GM19035 (cell line): Measurements from ENCODE around the gene SLC25A15.

ENCODE experiments used
- ATAC-seq: cut with Tn5 transposase; IDR thresholded peaks from one replicate; pipeline ENCODE4 v1.9.1; 2021; ENCODE audit not compliant: unreplicated experiment

The SLC25A15 gene

DNA sequence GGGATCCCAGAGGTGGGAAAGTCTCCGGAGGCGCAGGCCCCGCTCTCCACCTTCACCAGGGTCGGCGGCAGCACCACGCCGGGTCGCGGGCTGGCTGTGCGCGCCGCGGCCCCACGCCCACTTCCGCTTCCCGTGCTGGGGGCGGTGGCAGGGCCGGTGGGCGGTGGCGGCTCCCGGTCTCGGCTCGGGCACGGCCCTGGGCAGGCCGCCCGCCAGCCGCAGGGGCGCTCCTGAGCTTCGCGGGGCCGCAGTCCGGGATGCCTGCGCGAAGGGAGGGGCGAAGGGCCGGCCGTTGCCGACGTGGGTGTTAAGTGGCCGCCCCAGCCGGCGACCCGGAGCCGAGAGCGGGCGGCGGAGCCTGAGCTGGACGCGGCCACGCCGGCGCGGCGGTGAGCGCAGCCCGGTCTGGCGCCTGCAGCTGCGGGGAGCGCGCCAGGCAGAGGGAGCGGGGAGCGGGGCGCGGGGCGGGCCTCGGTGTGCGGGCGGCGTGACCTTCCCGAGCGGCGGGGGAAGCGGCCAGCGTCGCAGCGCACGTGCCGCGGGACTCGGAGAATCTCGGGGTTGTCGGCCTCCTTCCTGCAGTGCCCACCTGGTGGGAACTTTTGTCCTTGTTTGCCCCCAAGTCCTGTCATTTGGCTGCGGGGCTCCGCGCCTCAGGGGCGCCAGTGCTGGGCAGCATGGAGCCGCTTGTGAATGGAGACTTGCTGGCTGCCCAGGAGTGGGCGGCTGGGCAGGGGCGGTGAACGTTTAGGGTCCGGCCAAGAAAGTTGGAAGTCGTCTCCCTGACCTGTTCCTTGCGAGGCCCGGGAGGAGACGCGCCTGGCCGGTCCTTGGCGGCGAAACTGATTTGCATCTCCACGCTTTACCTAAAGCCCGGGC lies at the start of gene SLC25A15:
TSS of gene SLC25A15 (plus strand) at position 337 of the 879 bp plus-strand sequence. CDS start 3,616 bp downstream, outside the sequence.
- peak; percentile 89 for ATAC-seq

DNA sequence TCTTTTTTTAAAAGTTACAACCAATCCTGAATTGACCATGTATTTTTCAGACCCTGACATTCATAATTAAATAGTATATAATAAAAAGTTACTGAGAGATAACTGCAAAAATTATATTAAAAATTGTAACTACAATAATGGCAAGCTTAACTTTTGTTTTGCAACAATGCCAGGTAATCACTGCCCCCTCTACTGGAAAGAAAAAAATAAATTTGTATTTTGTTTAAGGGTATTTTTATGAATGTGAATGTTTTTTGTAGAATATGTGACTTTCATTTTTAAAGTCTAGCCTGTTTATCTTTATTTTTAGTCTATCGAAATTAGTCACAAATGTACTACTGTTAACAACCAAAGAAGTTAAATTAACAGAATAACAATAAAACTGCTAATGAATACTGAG lies 40.1 kb upstream of the SLC25A15 start:
- ATAC-seq: no peak

DNA sequence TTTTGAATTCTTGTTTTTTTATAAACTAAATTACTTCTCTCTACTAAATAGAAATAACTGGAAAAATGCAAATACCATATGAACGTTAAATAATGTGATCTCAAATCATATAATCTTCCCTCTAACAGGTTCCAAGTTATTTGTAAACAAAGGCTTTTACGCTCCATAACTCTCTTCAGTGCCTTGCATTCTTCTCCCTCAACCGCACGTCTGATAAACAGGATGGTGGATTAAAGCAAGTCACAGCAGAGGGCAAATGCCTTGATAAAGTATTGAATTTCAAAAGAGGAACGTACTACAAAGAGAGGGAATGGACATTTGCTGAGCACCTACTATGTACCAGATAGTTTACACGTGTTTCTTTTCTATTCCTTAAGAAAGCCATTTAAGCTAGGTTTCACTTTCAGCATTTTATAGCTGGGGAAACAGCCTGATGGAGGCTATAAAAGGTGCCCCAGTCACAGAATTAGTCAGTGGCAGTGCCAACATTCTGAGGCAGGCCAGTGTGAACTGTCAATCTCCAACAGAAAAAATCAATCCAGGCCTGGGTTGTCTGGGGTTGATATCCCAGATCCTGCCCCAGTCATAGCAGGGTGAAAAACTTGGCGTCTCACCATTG lies 34.2 kb upstream of the SLC25A15 start:
- ATAC-seq: no peak

DNA sequence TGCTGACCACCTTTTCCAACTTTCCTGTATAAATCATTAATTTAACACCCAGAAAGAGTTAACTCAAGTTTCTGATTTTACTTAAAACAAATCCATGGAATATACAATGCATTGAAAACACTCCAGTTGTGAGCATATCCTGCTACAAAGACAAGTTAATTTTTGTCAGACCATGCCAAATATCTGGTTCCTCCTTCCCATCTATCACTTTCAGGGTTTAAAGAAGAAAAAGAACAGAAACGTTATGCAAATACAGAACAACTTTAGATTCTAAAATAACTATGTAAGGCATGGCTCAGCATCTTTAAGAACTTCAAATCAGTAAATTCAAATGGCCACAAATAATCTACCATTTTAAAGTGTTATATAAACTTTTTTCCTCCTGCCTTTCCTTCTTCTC lies 33.4 kb upstream of the SLC25A15 start:
- peak; percentile 49 for ATAC-seq

DNA sequence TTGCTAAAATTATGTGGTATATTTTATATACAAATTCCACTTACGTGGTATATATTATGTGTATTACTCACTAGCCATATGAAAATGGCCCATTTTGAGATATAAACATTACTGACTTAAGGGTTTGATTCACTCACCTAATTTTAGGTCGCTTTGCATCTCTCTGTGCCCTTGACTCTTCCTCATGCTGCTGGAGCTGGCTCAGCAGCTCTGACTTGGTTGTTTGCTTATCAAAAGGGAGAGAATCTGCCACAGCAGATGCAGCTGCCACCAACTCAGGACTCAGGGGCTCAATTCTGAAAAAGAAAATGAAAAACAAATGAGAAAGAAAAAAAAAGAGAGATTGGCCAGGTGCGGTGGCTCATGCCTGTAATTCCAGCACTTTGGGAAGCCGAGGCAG lies 30.6 kb upstream of the SLC25A15 start:
- no peak for ATAC-seq

DNA sequence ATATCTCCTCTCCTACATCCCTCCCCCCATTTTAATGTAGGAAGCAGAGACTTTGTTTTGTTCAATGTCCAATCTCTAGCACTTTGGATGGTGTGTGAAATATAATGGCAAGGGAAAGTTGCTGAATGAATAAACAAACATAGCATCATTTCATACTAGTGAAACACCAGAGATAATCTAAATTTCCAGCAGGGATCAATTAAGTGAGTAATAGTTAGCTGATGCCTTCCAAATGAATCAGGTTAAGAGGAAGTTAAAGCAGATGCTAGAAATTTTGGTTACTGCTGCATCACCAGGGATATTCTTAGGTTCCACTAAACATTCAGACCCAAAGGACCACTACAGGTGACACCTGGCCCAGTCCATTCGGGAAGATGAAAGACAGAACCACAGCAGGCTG lies 26.6 kb upstream of the SLC25A15 start:
- no peak for ATAC-seq

DNA sequence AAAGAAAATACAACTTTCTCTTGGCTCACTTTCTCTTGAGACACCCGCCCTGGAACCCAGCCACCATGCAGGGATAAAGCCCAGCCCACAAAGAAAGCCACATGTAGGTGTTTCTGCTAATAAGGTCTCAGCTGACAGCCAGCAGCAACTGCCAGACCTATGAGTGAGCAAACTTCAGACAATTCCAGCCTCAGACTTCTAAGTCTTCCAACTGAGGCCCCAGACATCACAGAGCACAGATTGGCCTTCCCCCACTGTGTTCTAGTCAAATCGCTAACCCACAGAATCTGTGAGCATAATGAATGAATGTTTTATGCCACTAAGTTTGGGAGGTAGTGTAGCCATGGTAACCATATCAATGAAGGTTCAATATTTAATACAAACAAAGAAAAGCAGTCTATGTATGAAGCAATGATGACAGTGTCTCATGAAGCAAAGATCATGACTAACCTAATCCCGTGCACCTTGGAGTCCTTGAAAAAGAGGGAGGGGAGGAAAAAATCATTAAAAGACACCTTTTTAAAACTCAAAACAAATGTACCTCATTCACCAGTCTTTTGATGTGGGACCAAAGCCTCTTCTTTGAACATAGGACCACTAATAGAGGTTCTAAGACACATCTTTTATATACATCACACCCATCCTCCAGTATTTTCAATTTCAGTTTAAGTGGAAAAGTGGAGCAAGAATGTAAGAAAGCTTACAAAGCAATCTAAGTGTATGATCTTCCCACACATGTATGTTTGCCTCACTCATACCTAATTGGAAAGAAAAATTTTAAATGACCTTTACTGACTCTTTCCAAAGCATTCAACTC lies 24.6 kb upstream of the SLC25A15 start:
- no peak for ATAC-seq

DNA sequence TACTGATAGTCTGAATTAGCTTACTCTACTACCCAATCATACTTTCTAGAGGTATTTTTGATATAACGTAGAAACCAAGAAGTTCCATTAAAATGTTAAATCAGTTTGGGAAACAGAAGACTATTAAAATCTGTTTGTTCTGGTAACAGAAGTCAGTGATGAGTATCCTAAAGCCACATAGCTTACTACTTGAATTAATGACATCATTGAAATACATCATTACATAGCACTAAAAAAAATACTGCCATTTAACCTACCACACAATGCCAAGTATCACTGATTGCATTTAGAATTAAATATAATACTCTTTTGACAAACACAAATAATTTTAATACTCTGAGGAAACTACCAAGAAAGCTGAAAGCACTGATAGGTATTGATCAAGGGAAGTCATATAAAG lies 23.8 kb upstream of the SLC25A15 start:
- ATAC-seq: no peak

DNA sequence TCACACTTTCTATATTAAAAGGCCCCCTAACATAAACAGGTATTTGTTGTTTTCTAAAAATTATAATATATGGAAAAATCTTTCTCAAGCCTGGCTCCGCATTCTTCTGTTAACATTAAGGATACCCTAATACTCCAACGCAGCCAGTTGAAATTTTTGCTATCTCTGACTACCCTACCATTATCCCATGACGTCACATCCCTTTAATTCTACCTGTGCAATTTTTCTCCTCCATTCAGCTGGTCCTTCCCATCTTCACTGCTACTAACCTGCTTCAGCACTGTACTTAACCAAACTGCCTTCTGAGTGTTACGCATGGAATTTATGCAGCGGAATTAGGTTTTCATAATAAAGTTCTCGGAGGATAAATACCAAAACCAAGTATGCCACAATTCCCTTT lies 19.4 kb upstream of the SLC25A15 start:
- ATAC-seq: no peak

DNA sequence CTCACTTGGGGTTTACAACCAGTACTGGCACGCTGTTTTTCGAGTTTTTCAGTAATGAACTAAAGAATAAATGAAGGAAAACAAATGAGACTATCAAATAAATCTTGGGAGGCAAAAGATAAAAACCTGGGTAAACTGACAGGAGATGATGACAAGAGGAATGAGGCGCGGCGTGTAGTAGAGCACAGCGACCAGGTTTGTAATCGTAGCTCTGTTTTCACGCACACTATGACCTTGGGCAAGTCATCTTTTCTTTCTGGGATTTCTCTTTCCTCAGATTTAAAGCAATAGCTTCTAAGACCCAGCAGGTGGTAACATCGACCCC lies 18.8 kb upstream of the SLC25A15 start:
- ATAC-seq: no peak

DNA sequence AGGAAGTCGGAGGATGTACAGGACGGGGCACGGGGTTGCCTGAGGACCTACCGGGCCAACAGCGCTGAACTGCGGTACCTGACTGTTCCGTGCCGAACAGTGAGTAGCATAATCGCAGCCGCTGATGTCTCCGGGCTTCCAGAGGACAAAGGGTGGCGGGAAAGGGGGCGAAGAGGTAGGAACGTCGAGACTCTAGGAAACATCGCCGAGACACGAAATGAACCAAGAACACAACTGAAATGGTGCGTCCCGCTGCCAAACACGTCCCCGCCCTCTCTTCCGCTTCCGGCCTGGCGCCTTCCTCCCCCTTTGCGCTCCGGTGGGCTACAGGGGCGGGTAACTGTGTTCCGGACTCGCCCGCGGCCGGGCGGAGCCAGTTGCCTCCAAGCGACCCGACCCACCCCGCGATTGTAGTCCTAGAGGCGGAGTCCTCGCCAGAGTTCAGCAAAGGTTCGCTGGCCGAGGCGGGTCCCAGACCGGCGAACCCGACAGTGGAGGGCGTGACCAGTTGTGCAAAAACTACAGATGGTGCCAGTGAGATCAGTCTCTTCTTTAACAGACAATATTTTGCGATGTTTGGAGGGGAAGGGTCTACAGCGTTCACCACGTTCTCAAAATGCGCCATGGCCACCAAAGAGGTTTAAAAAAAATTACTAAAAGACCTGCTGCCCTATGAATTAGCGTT lies 18.3 kb upstream of the SLC25A15 start, which contains the start of gene MRPS31:
TSS of gene MRPS31 (minus strand) at position 257 of the 685 bp plus-strand sequence. CDS start at position 203, 54 bp downstream.
- ATAC-seq: peak; percentile 96

DNA sequence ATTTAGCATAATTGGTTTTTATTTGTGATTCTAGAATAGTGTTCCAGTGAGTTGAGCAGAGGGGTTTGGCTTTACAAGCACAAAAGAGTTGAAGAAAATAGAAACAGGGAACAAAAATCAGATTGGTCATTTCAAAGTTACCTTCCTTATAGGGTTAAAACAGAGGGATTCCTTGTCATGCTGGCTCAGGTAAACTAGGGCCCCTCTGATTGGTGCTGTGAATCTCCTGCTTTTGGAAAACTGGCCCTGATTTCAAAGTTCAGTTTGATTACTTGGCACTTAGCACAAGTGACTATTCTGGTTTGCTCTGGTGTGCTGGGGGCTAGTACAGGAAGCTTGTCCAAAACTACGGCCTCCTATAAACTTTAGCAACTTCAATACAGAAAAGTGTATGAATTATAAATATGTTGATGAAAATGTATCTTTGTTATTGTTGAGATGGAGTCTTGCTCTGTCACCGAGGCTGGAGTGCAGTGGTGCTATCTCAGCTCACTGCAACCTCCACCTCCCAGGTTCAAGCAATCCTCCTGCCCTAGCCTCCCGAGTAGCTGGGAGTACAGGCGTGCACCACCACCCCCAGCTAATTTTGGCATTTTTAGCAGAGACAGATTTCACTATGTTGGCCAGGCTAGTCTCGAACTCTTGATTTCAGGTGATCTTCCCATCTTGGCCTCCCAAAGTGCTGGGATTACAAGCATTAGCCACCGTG lies 16.5 kb upstream of the SLC25A15 start:
- ATAC-seq: no peak

DNA sequence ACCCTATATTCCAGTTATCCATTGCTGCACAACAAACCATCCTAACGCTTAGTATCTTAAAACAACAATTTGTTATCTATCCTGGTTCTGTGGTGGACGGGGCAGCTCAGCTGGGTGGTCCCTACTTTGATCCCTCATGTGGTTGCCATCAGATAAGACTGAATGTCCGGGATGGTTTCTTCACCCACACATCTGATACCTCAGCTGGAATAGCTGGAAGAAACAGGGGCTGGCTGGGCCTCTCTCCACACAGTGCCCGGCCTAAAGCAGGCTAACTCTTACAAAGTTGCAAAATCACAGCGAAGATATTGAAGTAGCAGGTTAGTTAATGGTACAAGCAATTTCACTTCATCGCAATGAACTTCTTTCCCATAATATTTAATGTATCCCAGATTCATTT lies 14.7 kb upstream of the SLC25A15 start:
- ATAC-seq: no peak

DNA sequence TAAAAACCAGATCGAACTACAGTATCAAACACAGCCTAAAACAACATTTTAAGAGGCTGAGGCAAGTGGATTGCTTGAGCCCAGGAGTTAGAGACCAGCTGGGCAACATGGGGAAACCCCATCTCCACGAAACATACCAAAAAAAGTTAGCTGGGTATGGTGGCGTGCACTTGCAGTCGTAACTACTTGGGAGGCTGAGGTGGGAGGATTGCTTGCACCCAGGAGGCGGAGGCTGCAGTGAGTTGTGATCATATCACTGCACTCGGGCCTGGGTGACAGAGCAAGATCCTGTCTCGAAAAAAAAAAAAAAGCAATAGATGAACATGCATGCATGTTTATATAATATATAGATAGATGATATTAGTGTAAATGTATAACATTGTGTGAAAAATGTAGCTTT lies 13.2 kb upstream of the SLC25A15 start:
- ATAC-seq: no peak

DNA sequence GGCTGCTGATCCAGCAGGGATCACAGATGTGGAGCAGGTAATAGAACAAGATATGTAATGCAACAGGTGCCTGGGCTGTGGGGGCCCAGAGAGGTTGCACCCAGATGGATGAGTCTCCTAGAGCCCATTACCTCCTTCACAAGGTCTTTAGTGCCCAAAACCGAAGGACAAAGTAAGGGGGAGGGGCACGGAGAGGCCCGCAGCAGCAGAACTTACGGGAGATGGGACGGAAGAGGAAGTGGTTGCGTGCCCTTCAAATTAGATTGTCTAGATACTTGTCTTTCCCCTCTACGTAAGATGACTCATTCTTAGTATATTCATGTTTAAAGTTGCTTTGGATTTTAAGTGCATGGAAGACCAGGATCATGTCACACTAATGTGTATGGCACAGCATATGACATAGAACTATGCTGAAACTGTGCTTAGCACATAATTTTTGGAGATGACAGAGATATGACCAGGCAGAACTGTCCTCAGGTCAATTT lies 12.7 kb upstream of the SLC25A15 start:
- ATAC-seq: peak; percentile 63

DNA sequence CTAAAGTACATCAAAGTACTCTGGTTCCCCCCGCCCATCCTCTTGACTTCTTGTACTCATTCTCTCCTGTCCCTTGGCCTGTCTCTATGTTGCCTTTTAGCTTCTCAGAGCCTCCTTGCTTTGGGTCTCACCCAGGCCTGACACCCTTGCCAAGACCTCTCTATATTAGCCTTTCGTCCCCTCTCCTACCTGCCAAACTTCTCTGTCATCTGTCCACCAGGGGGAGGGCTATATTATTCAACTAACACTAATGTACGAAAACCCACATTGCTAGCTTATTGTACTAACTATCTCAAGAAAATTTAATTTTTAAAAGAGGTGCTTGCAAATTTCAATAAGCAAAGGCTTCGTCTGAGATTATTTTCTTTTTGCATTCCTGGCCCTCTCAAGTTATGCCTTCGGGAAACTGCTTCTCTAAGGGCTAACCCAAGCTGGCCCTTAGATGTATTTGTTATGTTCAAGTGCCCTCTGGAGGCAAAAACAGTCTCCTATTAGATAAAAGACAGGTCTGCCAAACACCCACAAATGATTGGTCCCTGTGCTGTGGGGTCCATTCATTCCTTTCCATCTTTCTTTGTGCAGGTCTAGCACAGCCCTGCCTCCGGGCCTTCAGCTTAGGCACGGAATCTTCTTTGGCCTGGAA lies 12.1 kb upstream of the SLC25A15 start:
- peak; percentile 83 for ATAC-seq

DNA sequence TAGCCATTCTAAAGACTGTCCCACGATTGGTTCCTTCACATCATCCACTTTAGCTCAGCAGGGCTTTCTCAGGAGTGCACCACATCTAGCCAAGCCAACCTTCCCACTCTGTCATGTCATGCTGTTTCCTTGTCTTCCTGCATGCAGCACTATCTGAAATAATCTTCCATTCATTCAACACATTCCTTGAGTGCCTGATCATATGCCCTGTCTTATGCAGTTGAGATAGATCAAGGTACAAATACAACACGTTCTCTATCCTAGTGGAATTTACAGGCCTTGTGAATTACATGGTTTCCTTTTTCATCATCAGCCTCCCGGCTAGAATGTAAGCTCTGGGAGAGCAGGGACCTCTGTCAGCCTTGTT lies 11.6 kb upstream of the SLC25A15 start:
- ATAC-seq: no peak

DNA sequence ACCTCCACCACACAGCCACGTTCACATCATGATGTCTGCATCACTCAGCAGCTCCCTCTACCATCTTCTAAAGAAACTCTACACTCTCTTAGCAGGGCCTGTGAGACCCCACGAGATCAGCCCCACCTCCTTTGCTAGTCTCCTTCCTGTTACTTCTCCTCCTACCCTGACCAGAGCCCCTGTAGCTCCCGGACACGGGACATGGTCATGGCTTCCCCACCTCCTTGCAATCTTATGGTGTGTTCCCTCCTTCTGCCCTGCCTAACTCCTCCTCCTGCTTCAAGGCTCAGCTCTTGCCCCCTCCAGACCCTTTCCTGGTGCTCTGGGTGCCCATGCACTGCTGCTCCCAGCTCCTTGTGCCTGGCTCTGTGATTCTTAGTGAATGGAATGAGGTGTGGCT lies 10.4 kb upstream of the SLC25A15 start:
- ATAC-seq: no peak

DNA sequence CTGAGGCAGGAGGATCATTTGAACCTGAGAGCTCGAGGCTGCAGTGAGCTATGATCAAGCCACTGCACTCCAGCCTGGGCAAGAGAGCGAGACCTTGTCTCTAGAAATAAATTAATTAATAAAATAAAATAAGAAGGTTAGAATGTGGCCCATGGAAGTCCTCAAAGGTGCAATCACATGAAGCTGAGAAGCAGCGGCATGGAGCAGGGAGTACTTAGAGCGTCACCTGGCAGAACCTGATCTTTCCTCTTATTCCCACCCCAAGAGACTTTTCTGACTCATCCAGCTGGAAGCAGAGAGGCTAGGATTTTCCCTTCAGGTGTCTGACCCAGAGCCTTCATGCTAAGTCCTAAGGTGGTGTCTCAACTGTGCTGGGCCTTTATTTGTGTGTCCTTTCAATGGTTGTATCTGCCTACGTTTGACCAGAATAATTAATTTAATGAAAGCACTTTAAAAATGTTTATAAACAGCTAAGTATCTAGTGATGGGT lies 9.6 kb upstream of the SLC25A15 start:
- no peak for ATAC-seq
